ENCODE data around the gene DRD4. TPM values are rescaled to one million over a fixed set of nuclear protein-coding genes. Genes with fewer than 3 reads are reported as not detected.

Gene DRD4
- total and polyA plus RNA-seq, 10 of the 15 experiments (the other 5 are each of a cell fraction or from before 2014, with no cell fraction given) = not detected

- no peak for TF ChIP-seq ZNF687 (IDR thresholded peaks at IDR 0.05)
- no peak for TF ChIP-seq SKIL (IDR thresholded peaks at IDR 0.05; ENCODE audit: low read depth, poor library complexity, severe bottlenecking)
- no peak for TF ChIP-seq E2F8 (IDR thresholded peaks at IDR 0.05; ENCODE audit: low read depth, partially characterized antibody)
Measured at GRCh38 chr11:660681-661444, 23.8 kb downstream of the DRD4 start (continued).
